ENCODE data around the gene CASP10. TPM values are rescaled to one million over a fixed set of nuclear protein-coding genes. Genes with fewer than 3 reads are reported as not detected.

CASP10 gene
- total and polyA plus RNA-seq, 2 of the 8 experiments (the other 6 are each of a cell fraction or from before 2014, with no cell fraction given): 2.3 to 4.0 TPM

DNA sequence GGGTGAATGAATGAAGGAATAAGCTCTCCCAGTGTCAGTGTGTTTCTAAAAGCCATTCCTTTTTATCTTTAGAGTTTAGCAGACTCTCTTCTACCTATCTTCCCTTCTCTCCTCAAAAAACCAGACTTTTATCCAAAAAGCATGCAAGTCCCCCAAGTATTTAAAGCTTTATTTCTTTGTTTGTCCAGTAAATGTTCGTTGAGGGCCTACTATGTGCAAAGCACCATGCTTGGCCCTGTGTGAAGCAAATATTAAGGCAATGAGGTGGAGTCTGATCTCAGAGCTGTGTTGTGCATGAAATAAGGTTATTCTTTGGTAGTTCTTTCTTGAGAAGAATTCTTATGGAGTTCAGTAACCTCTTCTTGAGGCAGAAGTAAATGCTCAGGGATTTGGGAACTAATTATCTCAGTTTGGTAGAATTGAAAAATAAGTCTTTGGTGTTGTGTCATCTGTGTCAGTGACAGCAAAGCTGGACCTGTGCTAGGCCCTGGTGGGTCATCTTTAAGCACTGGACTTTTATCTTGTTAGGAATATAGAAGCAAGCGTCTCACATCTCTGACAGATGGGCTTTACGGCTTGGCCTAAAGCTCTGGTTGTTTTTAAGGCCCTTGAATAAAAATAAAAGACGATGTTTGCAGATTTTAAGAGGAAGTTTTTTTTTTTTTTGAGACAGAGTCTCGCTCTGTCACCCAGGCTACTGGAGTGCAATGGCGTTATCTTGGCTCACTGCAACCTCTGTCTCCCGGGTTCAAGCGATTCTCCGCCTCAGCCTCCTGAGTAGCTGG lies 28.1 kb upstream of the CASP10 start (continued):
- TF ChIP-seq ATF2 (IDR thresholded peaks at IDR 0.05; ENCODE audit: low read length): no peak
- no peak for TF ChIP-seq RNF2 (IDR thresholded peaks at IDR 0.05; ENCODE audit: borderline replicate concordance, low read depth, low read length, missing control alignments, poor library complexity, severe bottlenecking)
- TF ChIP-seq CBX8 (IDR thresholded peaks at IDR 0.05; ENCODE audit: borderline replicate concordance, low read depth, low read length): no peak
- no peak for TF ChIP-seq RAD21 (IDR thresholded peaks at IDR 0.05 in 1 of 2, conservative IDR thresholded peaks at IDR 0.05 in 1 of 2; ENCODE audit: low read depth in 2 of 2, low read length in 2 of 2)
- no peak for TF ChIP-seq RBBP5 (IDR thresholded peaks at IDR 0.05; ENCODE audit: borderline replicate concordance, low read depth, low read length)
- no peak for TF ChIP-seq JUN (IDR thresholded peaks at IDR 0.05; ENCODE audit: low read depth, low read length)
- no peak for TF ChIP-seq RXRA (IDR thresholded peaks at IDR 0.05; ENCODE audit: insufficient read depth, low read depth, low read length)

All from H1 (cell line).